CD1c-positive myeloid dendritic cell (primary cell): Measurements from ENCODE around the gene C17orf75.
"Not testable (repeated sequence)": the region's sequence is repeated elsewhere in the genome, so short reads cannot be mapped to it uniquely, and the experiment has no call there.

Experiments used
- DNase-seq: peaks from one replicate; pipeline ENCODE4 v3.0.0-alpha.2; 2016; ENCODE audit errors: extremely low spot score

C17orf75 gene

DNA sequence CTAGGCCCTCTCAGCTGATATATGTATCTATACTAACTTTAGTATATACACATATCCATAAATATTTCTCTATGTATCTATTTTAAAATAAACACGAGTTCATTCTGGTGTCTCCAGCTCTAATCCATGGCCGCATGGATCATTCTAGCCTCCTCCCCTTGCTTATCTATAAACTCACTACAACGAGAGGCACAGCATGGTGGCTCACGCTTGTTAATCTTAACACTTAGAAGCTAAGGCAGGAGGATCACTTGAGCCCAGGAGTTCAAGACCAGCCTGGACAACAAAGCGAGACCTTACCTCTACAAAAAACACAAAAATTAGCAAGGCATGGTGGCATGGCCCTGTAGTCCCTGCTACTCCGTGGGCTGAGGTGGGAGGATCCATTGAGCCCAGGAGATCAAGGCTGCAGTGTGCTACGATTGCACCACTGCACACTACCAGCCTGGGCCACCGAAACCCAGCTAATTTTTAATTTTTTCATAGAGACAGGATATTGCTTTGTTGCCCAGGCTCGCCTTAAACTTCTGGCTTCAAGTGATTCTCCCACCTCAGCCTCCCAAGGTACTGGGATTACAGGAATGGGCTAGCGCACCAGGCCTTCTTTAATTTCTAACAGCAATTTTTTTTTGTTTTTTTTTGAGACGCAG, 4.1 kb upstream of the C17orf75 start:
- DNase-seq, result no peak

DNA sequence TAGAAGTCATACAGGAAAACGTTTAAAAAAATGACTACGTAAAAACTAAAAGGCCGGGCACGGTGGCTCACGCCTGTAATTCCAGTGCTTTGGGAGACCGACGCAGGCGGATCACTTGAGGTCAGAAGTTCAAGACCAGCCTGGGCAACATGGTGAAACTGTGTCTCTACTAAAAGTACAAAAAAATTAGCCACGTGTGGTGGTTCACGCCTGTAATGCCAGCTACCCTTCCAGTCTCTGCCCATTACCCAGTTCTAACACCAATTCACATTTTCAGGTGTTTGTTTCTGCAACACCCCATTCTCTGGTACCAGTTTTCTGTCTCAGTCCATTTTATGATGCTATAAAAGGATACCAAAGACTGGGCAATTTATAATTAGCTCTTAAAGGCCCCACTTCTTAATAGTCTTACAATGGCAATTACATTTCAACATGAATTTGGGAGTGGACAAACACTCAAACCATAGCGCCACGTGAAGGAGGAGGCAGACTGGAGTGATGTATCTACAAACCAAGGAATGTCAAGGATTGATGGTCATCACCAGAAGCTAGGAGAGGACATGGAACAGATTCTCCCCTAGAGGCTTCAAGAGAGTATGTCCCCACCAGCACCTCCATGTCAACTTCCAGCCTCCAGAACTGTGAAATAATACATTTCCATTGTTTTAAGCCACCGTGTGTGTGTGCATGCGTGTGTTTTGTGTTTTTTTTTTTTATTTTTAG, 791 bp upstream of the C17orf75 start:
- no peak for DNase-seq

DNA sequence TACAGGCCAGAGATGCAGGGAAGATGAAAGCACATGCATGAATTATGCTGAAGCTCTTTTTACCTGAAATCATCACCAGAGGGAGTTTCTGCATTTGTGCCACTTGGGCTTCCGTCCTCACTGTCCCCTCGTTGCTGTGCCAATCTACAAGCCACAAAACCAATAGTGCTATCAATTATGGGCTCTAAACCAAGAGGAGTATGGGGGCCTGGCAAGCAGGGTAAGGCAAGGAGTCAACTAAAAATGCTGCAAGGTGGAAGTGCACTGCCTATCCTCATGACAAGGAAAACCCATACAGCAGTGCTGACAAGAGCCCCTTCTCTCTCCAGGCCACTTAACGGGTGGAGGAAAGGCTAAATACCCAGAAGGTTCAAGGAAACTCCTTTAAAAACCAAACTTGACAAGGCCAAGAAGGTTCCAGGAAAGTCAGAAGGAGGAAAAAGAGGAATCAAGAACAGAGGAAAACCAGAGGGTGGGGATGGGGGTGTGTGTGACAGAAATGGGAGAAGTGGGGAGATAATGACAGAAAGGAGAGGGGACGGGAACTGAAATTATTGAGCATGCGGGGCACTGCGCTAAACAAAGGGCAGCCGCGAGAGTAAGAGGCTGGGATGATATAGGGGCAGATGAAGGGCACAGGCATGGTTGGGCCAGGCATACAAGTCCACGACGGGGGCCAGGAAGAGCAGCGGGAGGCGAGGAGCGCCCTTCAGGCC, 674 bp downstream of the C17orf75 start:
- peak; percentile 69 for DNase-seq

DNA sequence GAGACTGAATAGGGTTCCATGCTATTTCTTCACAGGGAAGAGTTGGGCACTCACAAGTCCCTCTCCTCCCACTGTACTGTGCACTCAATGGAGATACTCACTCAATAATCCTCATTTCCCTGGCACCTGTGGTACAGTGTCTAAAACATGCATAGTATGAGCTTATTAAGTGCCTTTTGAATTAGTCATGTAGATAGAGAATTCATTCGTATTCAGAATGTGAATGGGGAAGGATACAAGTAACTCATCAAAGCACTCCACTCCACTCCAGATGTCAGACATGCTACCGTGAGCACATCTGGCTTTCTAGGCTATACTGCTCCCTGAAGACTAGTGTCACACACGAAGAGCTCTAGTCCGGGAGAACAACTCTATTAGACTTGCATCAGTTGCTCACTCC, 6.3 kb downstream of the C17orf75 start:
- DNase-seq, result no peak

DNA sequence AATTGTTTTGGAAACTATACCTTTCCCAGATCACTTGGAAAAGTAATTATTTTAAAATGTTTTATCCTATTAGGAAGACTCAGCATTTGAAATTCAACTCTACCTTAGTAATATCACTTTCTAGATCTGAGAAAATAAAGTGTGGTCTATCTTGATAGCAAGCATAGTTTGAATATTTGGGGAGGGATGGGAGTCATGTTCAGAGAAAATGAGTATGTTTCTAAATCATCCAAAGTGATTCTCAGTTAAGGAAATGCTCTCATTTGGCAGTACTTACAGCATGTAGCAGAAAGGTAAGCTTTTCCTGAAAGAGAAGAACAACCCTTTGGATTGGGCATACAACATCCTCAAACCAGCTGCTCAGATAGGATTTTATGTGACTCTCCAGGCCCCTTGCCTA, 6.9 kb downstream of the C17orf75 start:
- no peak for DNase-seq

DNA sequence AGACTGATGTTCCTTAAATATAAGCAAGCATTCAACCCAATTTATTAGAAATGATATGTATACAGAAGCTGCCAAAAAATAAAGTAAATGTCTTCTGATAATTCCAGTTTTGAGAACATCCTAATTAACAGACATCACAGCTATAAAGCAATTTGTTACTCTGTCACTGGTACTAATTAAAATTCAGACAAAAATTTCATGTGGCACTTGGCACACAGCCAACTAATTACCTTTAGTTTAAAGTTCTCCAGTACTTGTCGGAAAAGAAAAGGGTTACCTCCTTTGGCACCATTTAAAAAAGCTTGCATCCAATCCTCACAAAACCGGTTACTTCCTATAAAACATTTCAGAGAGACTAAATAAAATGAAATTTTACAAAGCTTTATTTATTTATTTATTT, 8.8 kb downstream of the C17orf75 start:
- no peak for DNase-seq

DNA sequence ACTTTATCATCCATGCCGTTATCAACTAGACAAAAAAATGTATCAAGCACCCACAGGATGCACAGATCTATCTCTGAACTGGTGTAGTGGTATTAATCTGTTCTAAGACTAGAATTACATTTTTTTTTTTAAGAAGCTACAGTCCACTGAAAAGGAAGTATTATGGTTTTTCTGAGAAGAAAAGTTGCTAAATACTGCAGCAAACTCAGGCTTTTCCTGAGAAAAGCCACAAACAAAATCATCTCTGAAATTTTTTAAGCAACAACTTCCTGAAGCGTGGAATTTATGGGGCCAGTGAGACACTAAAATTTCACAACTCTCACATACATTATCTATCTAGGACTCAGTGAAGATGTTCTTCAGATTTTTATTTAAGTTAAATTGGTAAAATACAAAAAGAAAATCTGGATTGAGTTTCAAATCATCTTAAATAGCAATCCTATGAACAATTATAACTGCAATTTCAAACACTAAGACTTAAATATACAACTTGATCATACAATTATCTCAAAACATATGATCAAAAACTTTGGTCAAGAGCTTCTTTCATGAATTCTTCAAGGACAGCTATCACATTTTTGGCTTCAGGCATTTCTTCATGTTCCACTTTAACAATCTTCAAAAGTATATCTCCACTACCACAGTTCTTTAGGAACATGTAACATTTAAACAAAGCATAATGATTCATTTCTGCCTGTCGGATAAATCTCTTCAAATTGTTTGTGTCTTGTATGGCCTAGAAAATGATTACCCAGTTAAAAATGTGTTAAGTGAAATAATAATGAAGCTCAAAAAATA, 10.5 kb downstream of the C17orf75 start:
- peak; percentile 87 for DNase-seq

DNA sequence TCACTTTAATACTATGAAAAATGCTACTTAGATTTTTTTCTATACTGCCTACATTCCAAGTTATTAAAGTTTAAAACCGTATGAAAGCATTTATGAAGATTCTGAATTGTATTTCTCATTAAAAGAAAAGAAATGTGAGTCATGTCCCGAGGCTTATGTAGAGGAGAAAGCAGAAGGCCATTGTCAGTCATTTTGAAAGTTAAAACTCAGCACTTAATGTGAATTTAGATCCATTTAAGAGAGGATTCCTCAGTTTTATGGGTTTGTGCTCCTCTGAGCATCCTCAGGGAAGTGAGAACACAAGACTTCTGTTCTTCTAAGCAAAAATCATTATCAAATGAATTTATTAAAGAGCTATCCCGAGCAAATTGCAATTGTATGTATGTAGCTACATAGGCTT, 11.8 kb downstream of the C17orf75 start:
- DNase-seq, result peak; percentile 81

DNA sequence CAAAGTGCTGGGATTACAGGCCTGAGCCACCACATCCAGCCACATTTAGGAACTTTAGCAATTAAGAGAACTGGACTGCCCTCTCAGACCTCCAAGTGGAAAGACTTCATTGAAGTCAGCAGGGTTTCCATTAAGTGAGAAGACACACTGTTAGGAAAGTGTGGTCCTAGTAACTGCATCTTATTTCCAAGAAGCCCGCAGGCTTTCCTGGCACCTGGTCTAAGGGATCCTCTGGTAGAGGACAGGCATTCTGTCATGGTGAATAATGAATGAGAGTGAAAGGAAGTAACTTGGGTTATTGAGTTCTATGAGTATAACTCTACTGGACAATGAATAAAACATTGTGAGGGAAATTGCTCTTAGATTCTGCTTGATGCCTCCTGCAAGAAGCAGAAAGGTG, 14.1 kb downstream of the C17orf75 start:
- no peak for DNase-seq

DNA sequence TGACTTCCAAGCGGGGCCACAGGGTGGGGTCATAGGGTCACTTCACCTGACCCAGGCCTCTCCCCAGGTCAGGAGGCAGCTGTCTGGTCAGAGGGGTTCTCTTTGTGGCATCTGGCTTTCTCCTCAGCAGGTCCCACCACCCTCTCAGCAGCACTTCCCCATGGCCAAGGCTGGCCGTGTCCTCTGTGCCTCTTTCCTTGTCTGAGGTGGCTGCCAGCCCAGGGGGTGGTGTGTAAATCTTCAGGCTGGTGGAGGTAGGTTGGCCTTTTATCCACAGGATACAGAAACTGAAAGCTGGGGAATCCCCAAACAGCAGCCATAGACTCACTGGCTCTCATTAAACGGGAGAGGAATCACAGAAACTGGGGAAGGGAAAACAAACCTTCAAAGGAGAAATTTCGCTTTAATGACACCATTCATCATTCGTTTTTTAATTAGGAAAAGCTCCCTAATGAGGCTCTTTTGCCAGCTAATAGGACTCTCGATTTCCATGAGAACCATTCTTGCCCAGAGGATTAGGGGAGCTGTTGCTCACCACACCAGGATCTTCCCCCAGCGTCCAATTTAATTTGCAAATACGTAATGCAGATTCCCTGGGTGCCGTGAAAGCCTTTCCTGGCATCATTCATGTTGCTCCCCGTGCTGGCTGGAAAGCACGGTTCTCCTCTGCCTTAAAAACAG, 18.0 kb downstream of the C17orf75 start:
- DNase-seq, result peak; percentile 72

DNA sequence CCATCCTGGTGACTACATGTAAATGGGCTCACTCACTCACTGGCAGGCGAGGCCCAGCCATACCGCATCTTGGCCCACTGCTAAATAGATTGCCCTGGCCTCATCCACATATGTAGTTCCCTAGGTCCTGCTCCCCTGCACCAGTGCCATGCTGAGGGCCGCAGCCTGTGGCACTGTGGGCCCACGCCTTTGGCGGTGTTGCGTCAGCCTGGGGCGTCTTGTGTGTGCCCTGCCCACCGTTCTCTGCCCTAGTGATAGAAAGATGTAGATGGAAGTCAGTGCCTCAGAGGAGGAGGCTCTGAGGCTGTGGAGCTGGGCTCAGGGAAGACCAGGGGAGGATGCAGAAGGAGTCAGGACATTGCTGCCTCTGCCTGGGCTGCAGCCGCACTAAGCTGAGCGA, 18.9 kb downstream of the C17orf75 start:
- DNase-seq, result peak; percentile 60

DNA sequence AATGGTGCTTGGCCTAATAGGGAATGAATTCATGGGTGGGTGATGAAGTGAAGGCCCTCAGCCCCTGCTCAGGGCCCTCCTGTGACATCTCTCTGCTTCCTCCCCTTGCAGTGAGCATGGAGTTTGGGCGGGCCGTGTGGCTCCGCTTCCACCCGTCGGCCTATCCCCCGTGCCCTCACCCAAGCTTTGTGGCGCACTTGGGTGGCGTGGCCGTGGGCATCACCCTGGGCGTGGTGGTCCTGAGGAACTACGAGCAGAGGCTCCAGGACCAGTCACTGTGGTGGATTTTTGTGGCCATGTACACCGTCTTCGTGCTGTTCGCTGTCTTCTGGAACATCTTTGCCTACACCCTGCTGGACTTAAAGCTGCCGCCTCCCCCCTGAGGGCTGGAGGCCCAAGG, 21.1 kb downstream of the C17orf75 start:
- no peak for DNase-seq

DNA sequence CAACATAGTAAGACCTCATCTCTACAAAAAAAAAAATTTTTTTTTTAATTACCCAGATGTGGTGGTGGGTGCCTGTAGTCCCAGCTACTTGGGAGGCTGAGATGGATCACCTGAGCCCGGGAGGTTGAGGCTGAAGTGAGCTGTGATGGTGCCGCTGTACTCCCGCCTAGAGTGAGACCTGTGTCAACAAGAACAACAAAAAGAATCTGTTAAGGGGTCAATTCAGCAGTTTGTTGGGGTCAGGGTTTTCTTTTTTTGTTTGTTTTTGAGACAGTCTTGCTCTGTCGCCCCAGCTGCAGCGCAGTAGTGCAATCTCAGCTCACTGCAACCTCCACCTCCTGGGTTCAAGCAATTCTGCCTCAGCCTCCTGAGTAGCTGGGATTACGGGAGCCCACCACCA, 21.9 kb downstream of the C17orf75 start:
- DNase-seq, result not testable (repeated sequence)

DNA sequence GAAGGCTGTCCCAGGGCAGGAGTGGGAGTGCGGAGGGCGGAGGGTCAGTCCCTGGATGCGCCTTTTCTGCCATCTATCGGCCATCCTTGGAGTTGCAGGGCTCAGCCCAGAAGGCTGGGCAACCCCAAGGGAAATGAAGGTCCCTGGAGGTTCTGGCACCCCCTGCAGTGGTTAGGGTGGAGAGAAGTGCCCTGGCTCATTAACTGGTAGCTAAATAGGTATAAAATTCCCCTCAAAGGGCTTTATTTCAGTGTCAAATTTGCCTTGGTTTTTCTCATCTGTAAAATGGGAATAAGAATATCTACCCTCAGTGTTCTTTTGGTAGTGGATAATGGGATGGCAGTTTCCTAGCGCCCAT, 22.4 kb downstream of the C17orf75 start:
- DNase-seq, result peak; percentile 88

DNA sequence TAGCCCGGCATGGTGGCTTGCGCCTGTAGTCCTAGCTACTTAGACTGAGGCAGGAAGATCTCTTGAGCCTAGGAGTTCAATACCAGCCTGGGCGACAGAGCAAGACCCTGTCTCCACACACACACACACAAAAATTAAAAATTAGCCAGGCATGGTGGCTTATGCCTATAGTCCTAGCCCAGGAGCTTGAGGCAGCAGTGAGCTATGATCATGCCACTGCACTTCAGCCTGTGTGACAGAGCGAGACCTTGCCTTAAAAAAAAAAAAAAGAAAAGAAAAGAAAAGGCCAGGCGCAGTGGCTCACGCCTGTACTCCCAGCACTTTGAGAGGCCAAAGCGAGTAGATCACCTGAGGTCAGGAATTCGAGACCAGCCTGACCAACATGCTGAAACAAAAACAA, 23.9 kb downstream of the C17orf75 start:
- no peak for DNase-seq

DNA sequence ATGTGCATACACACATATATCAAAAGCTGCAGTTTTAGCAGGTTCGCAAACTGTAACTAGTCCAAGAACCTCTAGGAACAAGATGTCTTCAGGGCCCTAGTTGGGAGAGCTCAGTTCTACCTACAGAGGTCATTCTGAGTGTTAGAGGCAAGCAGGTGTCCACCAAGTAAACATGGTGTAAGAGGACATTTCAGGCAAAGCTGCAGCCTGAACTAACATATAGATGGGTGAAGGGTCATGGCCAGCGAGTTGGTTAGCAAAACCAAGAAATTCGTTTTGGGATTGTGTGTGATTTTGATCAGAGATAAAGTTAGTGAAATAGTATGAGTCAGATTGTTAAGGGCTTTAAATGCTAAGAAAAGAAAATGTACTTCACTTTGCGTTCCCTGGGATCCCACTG, 24.6 kb downstream of the C17orf75 start:
- DNase-seq, result no peak

DNA sequence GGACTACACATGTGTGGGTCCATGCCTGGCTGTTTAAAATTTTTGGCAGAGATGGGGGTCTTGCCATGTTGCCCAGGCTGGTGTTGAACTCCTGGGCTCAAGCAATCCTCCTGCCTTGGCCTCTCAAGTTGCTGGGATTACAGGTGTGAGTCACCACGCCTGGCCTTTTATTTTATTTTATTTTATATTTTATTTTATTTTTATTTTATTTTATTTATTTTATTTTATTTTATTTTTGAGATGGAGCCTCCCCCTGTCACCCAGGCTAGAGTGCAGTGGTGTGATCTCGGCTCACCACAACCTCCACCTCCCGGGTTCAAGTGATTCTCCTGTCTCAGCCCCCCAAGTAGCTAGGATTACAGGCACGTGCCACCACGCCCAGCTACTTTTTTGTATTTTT, 25.3 kb downstream of the C17orf75 start:
- DNase-seq, result not testable (repeated sequence)

DNA sequence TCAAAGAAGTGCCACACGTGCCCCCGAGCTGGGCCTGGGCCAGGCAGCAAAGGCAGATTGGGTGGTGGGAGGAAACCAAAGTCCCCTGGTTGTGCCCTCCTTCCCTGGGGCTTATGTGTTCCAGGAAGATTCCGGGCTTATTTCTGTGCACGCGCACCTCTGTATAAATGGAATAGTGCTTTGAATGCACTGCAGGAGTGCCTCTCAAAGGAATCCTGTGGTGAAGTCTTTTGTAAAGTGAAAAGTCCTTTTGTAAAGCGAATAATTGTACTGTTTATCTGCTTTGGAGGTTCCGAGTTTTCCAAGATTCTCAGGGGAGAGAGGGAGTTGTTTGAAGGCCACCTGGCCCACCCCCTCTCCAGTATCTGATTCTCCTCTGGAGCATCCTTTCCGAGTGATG, 26.8 kb downstream of the C17orf75 start:
- no peak for DNase-seq

DNA sequence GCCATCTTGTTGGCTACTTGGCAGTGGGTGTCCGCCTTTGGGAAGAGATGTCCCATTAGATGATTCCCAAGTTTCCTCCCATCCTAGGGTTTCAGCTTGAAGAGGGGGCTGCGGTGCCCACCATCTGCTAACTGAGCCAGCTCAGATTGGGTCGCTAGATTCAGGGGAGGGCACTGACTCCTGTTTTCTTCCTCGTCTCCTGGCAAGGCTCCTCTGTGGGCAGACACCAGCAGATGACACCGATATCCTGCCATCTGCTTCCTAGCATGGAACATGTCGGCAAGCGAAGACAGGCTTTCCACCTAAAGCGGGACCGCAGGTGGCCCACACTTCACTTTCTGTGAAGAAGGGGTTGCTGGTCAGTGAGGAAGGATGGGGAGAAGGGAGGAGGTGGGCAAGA, 27.3 kb downstream of the C17orf75 start:
- DNase-seq, result no peak

DNA sequence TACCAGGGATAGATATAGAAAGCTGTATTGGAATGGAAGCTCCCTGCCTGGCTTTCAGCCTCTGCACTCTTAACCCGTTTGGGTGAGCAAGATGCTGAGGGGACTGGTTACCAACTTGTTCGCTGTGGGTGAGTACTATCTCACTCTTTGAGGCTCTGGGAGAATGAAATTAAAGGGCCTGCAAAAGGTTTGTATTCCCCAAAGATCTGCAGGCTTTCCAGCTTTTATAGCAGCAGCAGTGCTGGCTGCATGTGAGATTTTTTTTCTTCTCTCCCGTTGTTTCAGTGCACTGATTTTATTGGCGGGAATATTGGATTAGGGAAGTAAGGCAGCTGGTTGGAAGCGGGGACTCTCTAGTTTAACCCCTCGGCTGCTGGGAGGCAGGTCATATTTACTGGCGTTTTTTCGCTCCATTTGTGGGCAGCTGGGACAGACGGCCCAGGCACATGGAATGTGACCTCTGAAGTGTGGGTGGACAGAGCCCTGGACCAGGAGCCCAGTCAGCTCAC, 30.9 kb downstream of the C17orf75 start:
- no peak for DNase-seq

DNA sequence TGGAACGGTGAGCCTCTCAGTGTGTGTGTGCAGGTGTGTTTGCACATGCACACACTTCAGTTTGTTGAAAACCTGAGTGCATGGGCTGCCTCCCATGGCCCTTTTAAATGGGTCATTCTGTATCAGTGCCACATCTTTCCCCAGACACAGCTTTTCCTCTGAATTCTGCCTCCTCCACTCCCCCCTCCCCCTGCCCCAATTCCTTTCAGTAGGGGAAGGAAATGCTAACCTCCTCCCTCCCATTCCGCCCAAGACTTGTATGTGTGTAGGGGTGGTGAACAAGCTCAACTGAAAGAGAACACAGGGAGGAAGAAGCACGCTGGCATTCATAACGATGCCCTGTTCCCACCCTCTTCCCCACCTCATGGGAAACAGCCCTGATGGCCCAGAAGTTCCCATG, 34.3 kb downstream of the C17orf75 start:
- DNase-seq, result no peak

DNA sequence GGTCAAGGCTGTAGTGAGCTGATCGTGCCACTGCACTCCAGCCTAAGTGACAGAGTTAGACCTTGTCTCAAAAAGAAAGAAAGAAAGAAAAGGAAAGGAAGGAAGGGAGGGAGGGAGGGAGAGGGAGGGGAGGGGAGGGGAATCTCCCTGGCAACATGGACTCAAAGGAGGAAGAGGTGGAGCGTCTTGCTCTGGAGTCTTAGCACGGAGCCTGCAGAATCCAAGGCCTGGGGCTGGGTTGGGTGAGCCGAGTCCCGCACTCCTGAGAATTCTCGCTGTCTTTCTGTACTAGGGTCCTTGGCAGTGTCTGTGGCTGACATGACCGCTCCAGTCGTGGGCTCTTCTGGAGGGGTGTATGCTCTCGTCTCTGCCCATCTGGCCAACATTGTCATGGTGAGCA, 36.9 kb downstream of the C17orf75 start:
- no peak for DNase-seq
